GM12878 (cell line): ENCODE measurements around the gene TEF. TPM values are rescaled to one million over a fixed set of nuclear protein-coding genes. Genes with fewer than 3 reads are reported as not detected.

Source experiments
- ATAC-seq: fragments of 200-7000 bp; cut with Tn5 transposase; 3 replicates; pipeline ENCODE4 v1.9.1; 2020; ENCODE audit warnings: mild to moderate bottlenecking, moderate library complexity
- BruUV-seq: library from RNA; stranded (reverse); fragments of 400-500 nt; replicated peaks from 2 replicates; lab custom pipeline; 2021; lab: Mats Ljungman, UMichigan
- CTCF ChIA-PET: fragments of 300-600 bp; sonication (Branson Sonifier 250); formaldehyde crosslinking; extraction: SDS; loops from one replicate; lab custom pipeline; 2021; ENCODE audit warnings: inconsistent platforms; lab: Yijun Ruan, JAX
- POLR2A ChIA-PET: fragments of 350-600 bp; formaldehyde crosslinking; extraction: SDS; loops from one replicate; lab custom pipeline; 2021; ENCODE audit warnings: inconsistent platforms; lab: Charles Lee
- RAD21 ChIA-PET: fragments of 300-600 bp; sonication (Branson Sonifier 250); formaldehyde crosslinking; loops from one replicate; lab custom pipeline; 2023; ENCODE audit warnings: antibody characterized with exemption; ENCODE audit not compliant: unreplicated experiment; lab: Charles Lee
- SMC1A ChIA-PET: fragments of 300-600 bp; sonication (Branson Sonifier 250); formaldehyde crosslinking; loops from one replicate; lab custom pipeline; 2023; ENCODE audit not compliant: unreplicated experiment, uncharacterized antibody; lab: Charles Lee
- DNase-seq: peaks from one replicate; pipeline ENCODE4 v3.0.0-alpha.2; 2011; ENCODE audit warnings: low read depth, low spot score
- FAIRE-seq: peaks from 3 replicates; lab custom pipeline; 2011; peaks lifted over from hg19 to GRCh38; lab: Jason Lieb, UNC
- H2AFZ ChIP-seq: 2 replicates; pipeline ENCODE4 v1.6.0; 2011; ENCODE audit warnings: low read depth, low read length, control low read depth; ENCODE audit not compliant: control insufficient read depth
- H3K27ac ChIP-seq: 2 replicates; pipeline ENCODE4 v1.5.1; 2011; ENCODE audit warnings: control low read depth; ENCODE audit not compliant: control insufficient read depth, insufficient read depth
- H3K27me3 ChIP-seq, 2 experiments: replicated peaks in 1 of 2; 2 replicates each; pipeline versions ENCODE4 v1.6.0 to v1.6.1; 2011; ENCODE audit warnings: low read length in 1 of 2; ENCODE audit not compliant: control insufficient read depth in 2 of 2, insufficient read depth in 2 of 2
- H3K36me3 ChIP-seq, 2 experiments: 2 replicates each; pipeline ENCODE4 v1.5.1; 2011; ENCODE audit warnings: low read length in 1 of 2; ENCODE audit not compliant: control insufficient read depth in 2 of 2, insufficient read depth in 2 of 2
- H3K4me1 ChIP-seq: 2 replicates; pipeline ENCODE4 v1.6.1; 2011; ENCODE audit warnings: mild to moderate bottlenecking, low read length, moderate library complexity, mixed read lengths; ENCODE audit not compliant: control insufficient read depth, insufficient read depth
- H3K4me2 ChIP-seq: 2 replicates; pipeline ENCODE4 v1.6.0; 2011; ENCODE audit warnings: control low read depth; ENCODE audit not compliant: control insufficient read depth, insufficient read depth
- H3K4me3 ChIP-seq: fragments of 200-600 bp; sonication (generic); 2 replicates; pipeline ENCODE4 v1.5.1; 2016
- H3K79me2 ChIP-seq: 2 replicates; pipeline ENCODE4 v1.6.0; 2011; ENCODE audit warnings: low read length; ENCODE audit not compliant: control insufficient read depth, insufficient read depth
- H3K9ac ChIP-seq: 2 replicates; pipeline ENCODE4 v1.8.0; 2011; ENCODE audit warnings: low read length, control low read depth, mixed read lengths; ENCODE audit not compliant: control insufficient read depth, insufficient read depth
- H3K9me3 ChIP-seq: replicated peaks from 3 replicates; pipeline ENCODE4 v1.5.1; 2011; ENCODE audit warnings: mild to moderate bottlenecking, low read length; ENCODE audit not compliant: control insufficient read depth, insufficient read depth
- H4K20me1 ChIP-seq: 2 replicates; pipeline ENCODE4 v1.6.0; 2011; ENCODE audit not compliant: control insufficient read depth, insufficient read depth
- ATF7 ChIP-seq: fragments of 450-650 bp; IDR thresholded peaks from 2 replicates; pipeline ENCODE4 v1.6.1; 2016; ENCODE audit warnings: low read depth, mild to moderate bottlenecking
- BRCA1 ChIP-seq: IDR thresholded peaks from 2 replicates; pipeline ENCODE4 v1.6.1; 2011; ENCODE audit warnings: low read depth, low read length, improper control_type of control experiment
- CBX5 ChIP-seq: sonication (generic); IDR thresholded peaks from 2 replicates; pipeline ENCODE4 v1.6.1; 2016; ENCODE audit warnings: low read depth, moderate library complexity, mild to moderate bottlenecking, inconsistent platforms
- DPF2 ChIP-seq: fragments of 450-650 bp; IDR thresholded peaks from 2 replicates; pipeline ENCODE4 v1.6.1; 2017; ENCODE audit warnings: mild to moderate bottlenecking
- EP300 ChIP-seq, 2 experiments: fragments of 150-350 bp in 1 of 2; IDR thresholded peaks; 2 replicates each; pipeline ENCODE4 v1.6.1; 2011 to 2012; ENCODE audit warnings: low read depth in 2 of 2, low read length in 2 of 2, borderline replicate concordance in 1 of 2, improper control_type of control experiment in 1 of 2, inconsistent platforms in 1 of 2; ENCODE audit not compliant: control insufficient read depth in 1 of 2
- EZH2 ChIP-seq: IDR thresholded peaks from 2 replicates; pipeline ENCODE4 v1.6.1; 2012; ENCODE audit warnings: low read depth, mild to moderate bottlenecking, control low read depth, inconsistent platforms, low read length, borderline replicate concordance; ENCODE audit not compliant: control insufficient read depth
- HDAC6 ChIP-seq: fragments of 200-600 bp; sonication (generic); IDR thresholded peaks from one replicate; pipeline ENCODE4 v1.8.0; 2017; ENCODE audit warnings: antibody characterized with exemption; ENCODE audit not compliant: unreplicated experiment
- HDGF ChIP-seq: fragments of 450-650 bp; IDR thresholded peaks from 2 replicates; pipeline ENCODE4 v1.6.1; 2016; ENCODE audit warnings: antibody characterized with exemption
- JUNB ChIP-seq: IDR thresholded peaks from 2 replicates; pipeline ENCODE4 v1.6.1; 2016; ENCODE audit warnings: antibody characterized with exemption, mild to moderate bottlenecking
- JUND ChIP-seq: IDR thresholded peaks from 2 replicates; pipeline ENCODE4 v1.6.1; 2012; ENCODE audit warnings: low read depth, mild to moderate bottlenecking, low read length, improper control_type of control experiment, moderate library complexity
- NFYA ChIP-seq: IDR thresholded peaks from 2 replicates; pipeline ENCODE4 v1.6.1; 2011; ENCODE audit warnings: low read depth, mild to moderate bottlenecking, low read length, improper control_type of control experiment, borderline replicate concordance
- NKRF ChIP-seq: fragments of 450-650 bp; conservative IDR thresholded peaks from 2 replicates; pipeline ENCODE4 v1.6.1; 2017; ENCODE audit warnings: mild to moderate bottlenecking, moderate library complexity
- NR2C2 ChIP-seq: IDR thresholded peaks from 2 replicates; pipeline ENCODE4 v1.6.1; 2011; ENCODE audit warnings: borderline replicate concordance, low read depth; ENCODE audit not compliant: control insufficient read depth, insufficient read length
- PML ChIP-seq: IDR thresholded peaks from 2 replicates; pipeline ENCODE4 v1.6.1; 2012; ENCODE audit warnings: low read length, inconsistent platforms
- POLR2AphosphoS5 ChIP-seq: IDR thresholded peaks from 2 replicates; pipeline ENCODE4 v1.6.1; 2011; ENCODE audit warnings: mild to moderate bottlenecking, low read length, inconsistent platforms
- SMC3 ChIP-seq: IDR thresholded peaks from 2 replicates; pipeline ENCODE4 v1.6.1; 2011; ENCODE audit warnings: low read length, improper control_type of control experiment, borderline replicate concordance
- SUZ12 ChIP-seq: fragments of 200-600 bp; sonication (generic); IDR thresholded peaks from one replicate; pipeline ENCODE4 v1.6.1; 2018; ENCODE audit warnings: antibody characterized with exemption, mild to moderate bottlenecking; ENCODE audit not compliant: unreplicated experiment
- TAF1 ChIP-seq: IDR thresholded peaks from 2 replicates; pipeline ENCODE4 v1.6.1; 2011; ENCODE audit warnings: mild to moderate bottlenecking, low read depth, low read length, borderline replicate concordance
- ZNF24 ChIP-seq: fragments of 450-650 bp; IDR thresholded peaks from 2 replicates; pipeline ENCODE4 v1.6.1; 2017; ENCODE audit warnings: antibody characterized with exemption, mild to moderate bottlenecking
- ZNF384 ChIP-seq: IDR thresholded peaks from 2 replicates; pipeline ENCODE4 v1.6.1; 2012; ENCODE audit warnings: low read depth, mild to moderate bottlenecking, low read length, improper control_type of control experiment, borderline replicate concordance
- WGBS: methylation state at CpG from one replicate; pipeline ENCODE4 v1.1.6; 2016; ENCODE audit warnings: low lambda C conversion rate; ENCODE audit not compliant: insufficient replicate concordance, insufficient coverage; ENCODE audit errors: missing lambda C conversion rate; 5-methylcytosine and 5-hydroxymethylcytosine counted together
- in situ Hi-C: fragments of 300-500 bp; cut with MboI; formaldehyde crosslinking; loops from 9 replicates; pipeline ENCODE4 v1.14.3; 2018; ENCODE audit warnings: mixed read lengths
- intact Hi-C: fragments of 100-400 bp; cut with micrococcal nuclease; formaldehyde crosslinking; loops from one replicate; pipeline ENCODE4 v1.14.2; 2022; ENCODE audit not compliant: unreplicated experiment
- polyA plus RNA-seq, 11 experiments: library from polyadenylated mRNA; depleted of rRNA in 4 of 11; unstranded in 6 of 11; stranded (reverse) in 5 of 11; fragments of >200 nt; fragmentation: Nextera tagmentation in 4 of 11; fragmentation: Illumina TruSeq in 1 of 11; extraction: Ambion mirVana in 4 of 11; extraction: Trizol in 1 of 11; gene quantifications; 1 replicate in 1 of 11; 2 replicates in 10 of 11; pipeline versions ENCODE4 v1.2.1 to v1.2.3, GENCODE V29; 2011 to 2016; ENCODE audit warnings: inconsistent platforms in 2 of 11, missing spikeins in 2 of 11, low read depth in 1 of 11
- total RNA-seq, 4 experiments: library from RNA; depleted of rRNA in 3 of 4; stranded (reverse); fragments of >200 nt in 3 of 4; fragmentation: Illumina TruSeq in 1 of 4; extraction: Trizol in 1 of 4; gene quantifications; 2 replicates each; pipeline versions ENCODE4 v1.2.1 to v1.2.3, GENCODE V29; 2013 to 2021

The TEF gene
- total and polyA plus RNA-seq, 10 of the 15 experiments (the other 5 are each of a cell fraction or from before 2014, with no cell fraction given): 0.23 to 4.9 (median 3.2) TPM

GRCh38 chr22:41343300-41343699 lies 38.4 kb upstream of the TEF start (continued):
- TF ChIP-seq EP300 (IDR thresholded peaks at IDR 0.05; ENCODE audit: borderline replicate concordance in 1 of 2, control insufficient read depth in 1 of 2, low read depth in 2 of 2, low read length in 2 of 2) (no peak), NR2C2 (no peak), HDGF (no peak), NFYA (no peak), ZNF24 (no peak), ATF7 (no peak), POLR2AphosphoS5 (no peak), JUND (no peak), EZH2 (no peak)

GRCh38 chr22:41343717-41344116 lies 38.0 kb upstream of the TEF start:
- ChIA-PET CTCF (no interaction called here), SMC1A (interaction anchor here (1.3 kb wide), 1 partner anchor 103 kb away, joined by 3 read pairs; the partner anchor contains the start of gene TOB2), RAD21 (no interaction called here), POLR2A (interaction anchor here (1.1 kb wide), 1 partner anchor 10 kb away, joined by 3 read pairs; no protein-coding TSS in a partner anchor)
- no peak overlapping the region for H3K27ac ChIP-seq
- no peak for TF ChIP-seq ZNF384
- no peak for TF ChIP-seq TAF1
- TF ChIP-seq POLR2AphosphoS5: no peak
- no peak for TF ChIP-seq HDAC6
- TF ChIP-seq SUZ12: no peak
- TF ChIP-seq NKRF: no peak
- TF ChIP-seq BRCA1: no peak
- TF ChIP-seq CBX5: no peak
- no peak for TF ChIP-seq DPF2
- TF ChIP-seq PML: no peak
- no peak for TF ChIP-seq JUNB
- no peak for TF ChIP-seq SMC3
- no peak overlapping the region for H3K4me2 ChIP-seq
- intact Hi-C loops: no loop called here
- FAIRE-seq (no peak), ATAC-seq (no peak), DNase-seq (no peak)
- no peak overlapping the region for H3K4me3 ChIP-seq
- H3K36me3 ChIP-seq: peaks cover 17 to 38% of the 10 kb centered on the region in 2 experiments; a peak in 3 of 4 replicates
- 92% methylated on average over 9 of the region's 9 CpGs for WGBS
- in situ Hi-C loops: no loop called here
- no peaks in the 10 kb centered on the region for H4K20me1 ChIP-seq
- H3K27me3 ChIP-seq: no peaks in the 10 kb centered on the region
- no peaks in the 10 kb centered on the region for H3K9me3 ChIP-seq
- no peak overlapping the region for H3K9ac ChIP-seq
- no peaks in the 10 kb centered on the region for H3K79me2 ChIP-seq
- H3K4me1 ChIP-seq: no peaks in the 10 kb centered on the region
- BruUV-seq: no TSS peak
- H2AFZ ChIP-seq: no peak overlapping the region
